Activated CD4-positive, alpha-beta T cell treated with anti-CD3 and anti-CD28 coated beads, Interleukin-2, amount 50 U/mL, for 48 hours (primary cell): ENCODE measurements around the gene PRKN.

Experiments
- DNase-seq, 2 experiments: peaks; one replicate each; pipeline ENCODE4 v3.0.0-alpha.2; 2020

PRKN gene

GRCh38 chr6:161459008-161459615, 1268.5 kb downstream of the PRKN start:
- no peak for DNase-seq

GRCh38 chr6:161458201-161458951, 1269.2 kb downstream of the PRKN start:
- no peak for DNase-seq

- no peak for DNase-seq
Observed at GRCh38 chr6:161455848-161456247, 1271.7 kb downstream of the PRKN start.

GRCh38 chr6:161453558-161453957, 1274.0 kb downstream of the PRKN start:
- no peak for DNase-seq

GRCh38 chr6:161452241-161452640, 1275.3 kb downstream of the PRKN start:
- no peak for DNase-seq

GRCh38 chr6:161449521-161449920, 1278.0 kb downstream of the PRKN start:
- no peak for DNase-seq

- no peak for DNase-seq
Observed at GRCh38 chr6:161446949-161447348, 1280.6 kb downstream of the PRKN start.

GRCh38 chr6:161446296-161446925, 1281.2 kb downstream of the PRKN start:
- no peak for DNase-seq

- no peak for DNase-seq
Observed at GRCh38 chr6:161445021-161445799, 1282.4 kb downstream of the PRKN start.

GRCh38 chr6:161444464-161444863, 1283.1 kb downstream of the PRKN start:
- DNase-seq: peak in 1 of 2 experiments; percentile 19

GRCh38 chr6:161443848-161444247, 1283.7 kb downstream of the PRKN start:
- DNase-seq: no peak

GRCh38 chr6:161442420-161442819, 1285.1 kb downstream of the PRKN start:
- no peak for DNase-seq

- no peak for DNase-seq
Observed at GRCh38 chr6:161440299-161440698, 1287.3 kb downstream of the PRKN start.

- peak in 1 of 2 experiments; percentile 8 for DNase-seq
Observed at GRCh38 chr6:161439093-161439492, 1288.5 kb downstream of the PRKN start.

GRCh38 chr6:161438430-161439030, 1289.0 kb downstream of the PRKN start:
- DNase-seq: no peak

- no peak for DNase-seq
Observed at GRCh38 chr6:161437851-161438250, 1289.7 kb downstream of the PRKN start.

GRCh38 chr6:161436106-161436876, 1291.3 kb downstream of the PRKN start:
- DNase-seq: no peak

GRCh38 chr6:161435748-161436070, 1291.9 kb downstream of the PRKN start:
- DNase-seq: no peak

GRCh38 chr6:161434921-161435747, 1292.4 kb downstream of the PRKN start:
- DNase-seq: no peak

- DNase-seq: no peak
Observed at GRCh38 chr6:161434350-161434749, 1293.2 kb downstream of the PRKN start.

- DNase-seq: no peak
Observed at GRCh38 chr6:161432546-161432945, 1295.0 kb downstream of the PRKN start.
